OCI-LY1 (cell line): ENCODE results near the gene SSR2.

Experiments
- EZH2 ChIP-seq: fragments of 200-600 bp; sonication (generic), shearing (Covaris generic); IDR thresholded peaks from 2 replicates; pipeline ENCODE4 v1.8.0; 2017; ENCODE audit warnings: borderline replicate concordance, mixed run types, mild to moderate bottlenecking, antibody characterized with exemption, low read length, moderate library complexity, mixed read lengths
- TF ChIP-seq, protein P1 (sequence below): fragments of 200-600 bp; sonication (generic), shearing (Covaris generic); IDR thresholded peaks from 2 replicates; pipeline ENCODE4 v1.5.1; 2017; ENCODE audit warnings: mild to moderate bottlenecking, antibody characterized with exemption, low read length, moderate library complexity, mixed read lengths

DNA sequence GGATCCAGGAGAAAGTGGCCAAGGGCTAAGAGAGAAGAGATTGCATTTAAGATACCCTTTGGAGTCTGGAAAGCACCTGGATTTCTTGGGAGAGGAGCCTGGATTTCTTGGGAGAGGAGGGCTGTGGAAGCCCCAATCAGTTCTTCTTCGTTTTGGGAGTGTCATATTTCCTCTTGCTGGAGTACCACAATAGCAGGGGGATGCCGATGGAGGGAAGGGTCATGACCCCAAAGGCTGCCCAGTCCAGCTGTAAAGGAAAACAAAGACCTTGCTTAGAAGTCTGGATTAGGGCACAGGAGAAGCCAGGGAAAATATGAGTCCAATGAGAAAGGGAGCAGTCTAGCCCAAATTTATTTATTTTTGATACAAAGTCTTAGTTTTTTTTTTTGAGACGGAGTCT lies 11.3 kb downstream of the SSR2 start:
- TF ChIP-seq, protein P1, sequence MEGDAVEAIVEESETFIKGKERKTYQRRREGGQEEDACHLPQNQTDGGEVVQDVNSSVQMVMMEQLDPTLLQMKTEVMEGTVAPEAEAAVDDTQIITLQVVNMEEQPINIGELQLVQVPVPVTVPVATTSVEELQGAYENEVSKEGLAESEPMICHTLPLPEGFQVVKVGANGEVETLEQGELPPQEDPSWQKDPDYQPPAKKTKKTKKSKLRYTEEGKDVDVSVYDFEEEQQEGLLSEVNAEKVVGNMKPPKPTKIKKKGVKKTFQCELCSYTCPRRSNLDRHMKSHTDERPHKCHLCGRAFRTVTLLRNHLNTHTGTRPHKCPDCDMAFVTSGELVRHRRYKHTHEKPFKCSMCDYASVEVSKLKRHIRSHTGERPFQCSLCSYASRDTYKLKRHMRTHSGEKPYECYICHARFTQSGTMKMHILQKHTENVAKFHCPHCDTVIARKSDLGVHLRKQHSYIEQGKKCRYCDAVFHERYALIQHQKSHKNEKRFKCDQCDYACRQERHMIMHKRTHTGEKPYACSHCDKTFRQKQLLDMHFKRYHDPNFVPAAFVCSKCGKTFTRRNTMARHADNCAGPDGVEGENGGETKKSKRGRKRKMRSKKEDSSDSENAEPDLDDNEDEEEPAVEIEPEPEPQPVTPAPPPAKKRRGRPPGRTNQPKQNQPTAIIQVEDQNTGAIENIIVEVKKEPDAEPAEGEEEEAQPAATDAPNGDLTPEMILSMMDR: no peak
- TF ChIP-seq EZH2: no peak
